Caco-2 (cell line): ENCODE results near the gene MEIS1. TPM values are rescaled to one million over a fixed set of nuclear protein-coding genes. Genes with fewer than 3 reads are reported as not detected.

ENCODE experiments used
- BruUV-seq: library from RNA; stranded (reverse); fragments of 400-500 nt; replicated peaks from 2 replicates; lab custom pipeline; 2021; lab: Mats Ljungman, UMichigan
- CTCF ChIA-PET: fragments of 300-600 bp; sonication (Branson Sonifier 250); formaldehyde crosslinking; loops from one replicate; lab custom pipeline; 2022; ENCODE audit warnings: antibody characterized with exemption; lab: Charles Lee
- POLR2A ChIA-PET: fragments of 300-600 bp; sonication (Branson Sonifier 250); formaldehyde crosslinking; loops from one replicate; lab custom pipeline; 2022; ENCODE audit warnings: antibody characterized with exemption; lab: Charles Lee
- DNase-seq, 2 experiments: peaks; one replicate each; pipeline versions ENCODE4 v3.0.0 to v3.0.0-alpha.2; 2020 to 2022
- H3K27me3 ChIP-seq: replicated peaks from 2 replicates; pipeline ENCODE4 v1.6.0; 2011; ENCODE audit warnings: low read length; ENCODE audit not compliant: control insufficient read depth, insufficient read depth
- H3K36me3 ChIP-seq: 2 replicates; pipeline ENCODE4 v1.5.1; 2011; ENCODE audit warnings: low read length; ENCODE audit not compliant: control insufficient read depth, insufficient read depth
- H3K4me1 ChIP-seq: fragments of 250-450 bp; sonication (Bioruptor Pico); 2 replicates; pipeline ENCODE4 v1.5.1; 2020; ENCODE audit warnings: mild to moderate bottlenecking
- H3K4me3 ChIP-seq: 2 replicates; pipeline ENCODE4 v1.5.1; 2011; ENCODE audit warnings: low read depth, mild to moderate bottlenecking, control low read depth, low read length
- H3K9me3 ChIP-seq: fragments of 250-450 bp; sonication (Bioruptor Pico); 2 replicates; pipeline ENCODE4 v1.5.1; 2020; ENCODE audit warnings: mild to moderate bottlenecking, moderate library complexity
- H3K27ac Mint-ChIP-seq: one replicate; pipeline ENCODE4 v1.8.0; 2022; ENCODE audit warnings: mixed read lengths; ENCODE audit not compliant: unreplicated experiment
- H3K27me3 Mint-ChIP-seq: one replicate; pipeline ENCODE4 v1.8.0; 2022; ENCODE audit warnings: mixed read lengths; ENCODE audit not compliant: insufficient read depth, unreplicated experiment
- H3K36me3 Mint-ChIP-seq: one replicate; pipeline ENCODE4 v1.8.0; 2022; ENCODE audit warnings: mild to moderate bottlenecking, mixed read lengths; ENCODE audit not compliant: insufficient read depth, unreplicated experiment
- H3K4me1 Mint-ChIP-seq: one replicate; pipeline ENCODE4 v1.8.0; 2022; ENCODE audit warnings: low read depth, mixed read lengths; ENCODE audit not compliant: unreplicated experiment
- H3K4me3 Mint-ChIP-seq: one replicate; pipeline ENCODE4 v1.8.0; 2022; ENCODE audit warnings: mild to moderate bottlenecking, moderate library complexity, mixed read lengths; ENCODE audit not compliant: unreplicated experiment
- H3K9me3 Mint-ChIP-seq: one replicate; pipeline ENCODE4 v1.8.0; 2022; ENCODE audit warnings: mixed read lengths; ENCODE audit not compliant: unreplicated experiment
- intact Hi-C: fragments of 100-400 bp; cut with micrococcal nuclease; formaldehyde crosslinking; loops from one replicate; pipeline ENCODE4 v1.10.0; 2022; ENCODE audit not compliant: unreplicated experiment
- total RNA-seq: library from RNA; stranded (reverse); gene quantifications from 2 replicates; pipeline ENCODE4 v1.2.3, GENCODE V29; 2022
- TF ChIP-seq, protein P1 (sequence below), 2 experiments: fragments of 200-600 bp in 1 of 2; IDR thresholded peaks; 1 replicate in 1 of 2; 2 replicates in 1 of 2; pipeline versions ENCODE4 v1.5.1 to v1.8.0; 2011 to 2022; ENCODE audit warnings: antibody characterized with exemption in 1 of 2, control low read depth in 1 of 2, inconsistent platforms in 1 of 2, low read depth in 1 of 2, low read length in 1 of 2, mild to moderate bottlenecking in 1 of 2, moderate library complexity in 1 of 2; ENCODE audit not compliant: insufficient read depth in 1 of 2, severe bottlenecking in 1 of 2, unreplicated experiment in 1 of 2

MEIS1 gene
- total RNA-seq, 1 experiment from 2014 or later, result 7.4 TPM

DNA sequence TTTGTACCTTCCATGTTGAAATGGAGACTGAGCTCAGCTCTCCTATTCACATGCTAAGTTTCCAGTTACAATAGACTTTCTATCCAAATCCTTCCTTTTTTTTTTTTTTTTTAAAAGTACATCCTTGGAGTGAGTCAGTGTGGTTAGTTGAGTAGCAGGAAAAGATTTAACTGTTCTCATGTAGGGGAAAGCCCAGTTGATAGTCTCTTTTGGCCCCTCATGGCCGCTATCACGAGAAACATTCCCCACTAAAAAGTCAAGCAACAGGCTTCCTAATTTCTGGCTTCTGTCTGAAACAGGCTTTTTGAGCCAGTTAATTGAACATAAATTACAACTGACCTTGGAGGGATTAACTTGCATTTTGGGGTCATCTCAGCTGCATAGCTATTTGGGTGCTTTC, 161.3 kb downstream of the MEIS1 start:
- Histone ChIP-seq H3K27me3 (no peaks in the 10 kb centered on the region), H3K9me3 (no peaks in the 10 kb centered on the region), H3K4me3 (no peak overlapping the region), H3K4me1 (no peaks in the 10 kb centered on the region), H3K36me3 (no peaks in the 10 kb centered on the region)
- H3K36me3 Mint-ChIP-seq, result no peaks in the 10 kb centered on the region
- CTCF ChIA-PET, result no interaction called here
- DNase-seq, result no peak
- TF ChIP-seq, protein P1, sequence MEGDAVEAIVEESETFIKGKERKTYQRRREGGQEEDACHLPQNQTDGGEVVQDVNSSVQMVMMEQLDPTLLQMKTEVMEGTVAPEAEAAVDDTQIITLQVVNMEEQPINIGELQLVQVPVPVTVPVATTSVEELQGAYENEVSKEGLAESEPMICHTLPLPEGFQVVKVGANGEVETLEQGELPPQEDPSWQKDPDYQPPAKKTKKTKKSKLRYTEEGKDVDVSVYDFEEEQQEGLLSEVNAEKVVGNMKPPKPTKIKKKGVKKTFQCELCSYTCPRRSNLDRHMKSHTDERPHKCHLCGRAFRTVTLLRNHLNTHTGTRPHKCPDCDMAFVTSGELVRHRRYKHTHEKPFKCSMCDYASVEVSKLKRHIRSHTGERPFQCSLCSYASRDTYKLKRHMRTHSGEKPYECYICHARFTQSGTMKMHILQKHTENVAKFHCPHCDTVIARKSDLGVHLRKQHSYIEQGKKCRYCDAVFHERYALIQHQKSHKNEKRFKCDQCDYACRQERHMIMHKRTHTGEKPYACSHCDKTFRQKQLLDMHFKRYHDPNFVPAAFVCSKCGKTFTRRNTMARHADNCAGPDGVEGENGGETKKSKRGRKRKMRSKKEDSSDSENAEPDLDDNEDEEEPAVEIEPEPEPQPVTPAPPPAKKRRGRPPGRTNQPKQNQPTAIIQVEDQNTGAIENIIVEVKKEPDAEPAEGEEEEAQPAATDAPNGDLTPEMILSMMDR (IDR thresholded peaks at IDR 0.05; ENCODE audit: insufficient read depth in 1 of 2, low read depth in 1 of 2, low read length in 1 of 2, severe bottlenecking in 1 of 2, unreplicated experiment in 1 of 2), result no peak
- H3K9me3 Mint-ChIP-seq, result peaks cover 13% of the 10 kb centered on the region
- intact Hi-C loops, result no loop called here
- H3K4me1 Mint-ChIP-seq, result no peaks in the 10 kb centered on the region
- no peak overlapping the region for H3K27ac Mint-ChIP-seq
- BruUV-seq, result no TSS peak
- POLR2A ChIA-PET, result no interaction called here
- H3K27me3 Mint-ChIP-seq, result peaks cover 10% of the 10 kb centered on the region
- H3K4me3 Mint-ChIP-seq, result no peak overlapping the region

DNA sequence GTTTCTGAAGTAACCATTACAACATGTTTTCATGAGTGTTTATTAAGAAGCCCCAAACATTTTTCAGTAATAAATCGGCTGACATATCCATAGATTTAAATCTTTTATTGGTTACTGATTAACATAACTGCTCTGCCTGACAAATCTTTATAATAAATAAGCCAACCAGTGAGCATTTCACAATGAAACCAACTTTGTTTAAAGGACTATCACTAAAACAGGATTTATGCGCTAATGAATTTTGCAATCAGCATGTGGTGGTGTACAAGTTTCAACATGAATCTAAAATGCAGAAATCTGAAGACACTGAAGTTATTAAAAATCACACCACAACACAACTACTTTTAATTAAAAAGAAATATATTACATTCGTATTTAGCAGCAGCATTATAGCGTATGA, 166.7 kb downstream of the MEIS1 start:
- H3K27me3 Mint-ChIP-seq, result peaks cover 16% of the 10 kb centered on the region
- Histone ChIP-seq H3K36me3 (no peaks in the 10 kb centered on the region), H3K9me3 (no peaks in the 10 kb centered on the region), H3K4me1 (no peaks in the 10 kb centered on the region), H3K27me3 (no peaks in the 10 kb centered on the region), H3K4me3 (no peak overlapping the region)
- TF ChIP-seq, protein P1 (IDR thresholded peaks at IDR 0.05; ENCODE audit: insufficient read depth in 1 of 2, low read depth in 1 of 2, low read length in 1 of 2, severe bottlenecking in 1 of 2, unreplicated experiment in 1 of 2), result no peak
- CTCF ChIA-PET, result no interaction called here
- no peak overlapping the region for H3K4me3 Mint-ChIP-seq
- POLR2A ChIA-PET, result no interaction called here
- H3K36me3 Mint-ChIP-seq, result no peaks in the 10 kb centered on the region
- H3K9me3 Mint-ChIP-seq, result peaks cover 13% of the 10 kb centered on the region
- H3K27ac Mint-ChIP-seq, result no peak overlapping the region
- no peak for DNase-seq
- intact Hi-C loops, result no loop called here
- no peaks in the 10 kb centered on the region for H3K4me1 Mint-ChIP-seq
- no TSS peak for BruUV-seq

DNA sequence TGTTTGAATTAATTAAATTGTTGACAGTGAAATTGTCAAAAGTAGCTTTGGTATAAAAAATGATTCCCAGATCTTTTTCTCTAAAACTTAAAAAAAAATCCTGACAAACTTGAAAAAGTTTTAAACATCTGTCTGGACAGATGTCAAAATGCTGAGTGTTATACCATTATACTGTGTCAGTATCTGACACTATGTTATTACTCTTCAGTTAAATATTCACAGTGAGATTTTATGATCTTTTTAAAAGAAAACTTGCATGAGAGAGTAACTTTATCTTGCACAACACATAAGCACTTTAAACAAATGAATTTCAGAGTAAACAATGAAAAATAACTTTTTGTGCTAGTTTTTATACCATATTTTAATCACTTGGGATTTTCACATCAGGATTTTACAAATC, 167.4 kb downstream of the MEIS1 start:
- ChIA-PET POLR2A (no interaction called here), CTCF (no interaction called here)
- DNase-seq, result no peak
- Mint-ChIP-seq H3K27ac (no peak overlapping the region), H3K27me3 (peaks cover 16% of the 10 kb centered on the region), H3K4me1 (no peaks in the 10 kb centered on the region), H3K9me3 (peaks cover 13% of the 10 kb centered on the region), H3K36me3 (no peaks in the 10 kb centered on the region), H3K4me3 (no peak overlapping the region)
- TF ChIP-seq, protein P1 (IDR thresholded peaks at IDR 0.05; ENCODE audit: insufficient read depth in 1 of 2, low read depth in 1 of 2, low read length in 1 of 2, severe bottlenecking in 1 of 2, unreplicated experiment in 1 of 2), result no peak
- H3K4me1 ChIP-seq, result no peaks in the 10 kb centered on the region
- H3K27me3 ChIP-seq, result no peaks in the 10 kb centered on the region
- no peaks in the 10 kb centered on the region for H3K9me3 ChIP-seq
- no peak overlapping the region for H3K4me3 ChIP-seq
- no peaks in the 10 kb centered on the region for H3K36me3 ChIP-seq
- intact Hi-C loops, result no loop called here
- no TSS peak for BruUV-seq
